Esophagus squamous epithelium (tissue), 4 donors: ENCODE data around the gene SLC19A1.

Source experiments
- CTCF ChIP-seq, 6 experiments: fragments of 450-650 bp in 4 of 6; fragments of 200-600 bp in 2 of 6; sonication (generic) in 2 of 6; IDR thresholded peaks; one replicate each; pipeline ENCODE4 v1.5.1; 2016 to 2019; ENCODE audit warnings: antibody characterized with exemption in 6 of 6, mild to moderate bottlenecking in 4 of 6, moderate library complexity in 4 of 6
- POLR2A ChIP-seq, 4 donors: fragments of 450-650 bp; IDR thresholded peaks; one replicate each; pipeline ENCODE4 v1.6.1; 2017; ENCODE audit warnings: antibody characterized with exemption in 4 of 4, mild to moderate bottlenecking in 4 of 4, moderate library complexity in 3 of 4

DNA sequence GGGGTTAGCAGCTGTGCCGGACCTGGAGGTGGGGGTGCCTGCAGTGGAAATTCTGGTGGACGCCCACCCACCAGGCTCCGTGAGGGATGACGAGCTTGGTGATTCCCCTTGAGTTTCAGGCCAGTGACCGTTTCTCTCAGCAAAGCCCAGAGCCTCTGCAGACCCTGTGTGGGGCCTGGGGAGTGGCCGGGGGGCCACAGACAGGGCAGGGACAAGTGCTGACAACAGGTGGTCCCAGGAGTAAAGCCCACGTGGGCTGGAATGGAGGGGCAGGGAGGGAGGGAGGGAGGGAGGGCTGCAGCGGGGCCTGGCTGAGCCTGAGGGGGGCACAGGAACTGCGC, 84.4 kb downstream of the SLC19A1 start:
- no peak for TF ChIP-seq CTCF (IDR thresholded peaks at IDR 0.05)
- TF ChIP-seq POLR2A (IDR thresholded peaks at IDR 0.05): no peak
